Stimulated activated CD4-positive, alpha-beta T cell treated with anti-CD3 and anti-CD28 coated beads, TNF-alpha, amount 100 ng/mL, for 1 hour (primary cell): ENCODE measurements around the gene TLE6.
"Not testable (repeated sequence)": the region's sequence is repeated elsewhere in the genome, so short reads cannot be mapped to it uniquely, and the experiment has no call there.

Experiments
- DNase-seq, 3 donors: peaks; one replicate each; pipeline ENCODE4 v3.0.0-alpha.2; 2020; ENCODE audit warnings: low read depth in 3 of 3, low spot score in 1 of 3

Gene TLE6

DNA sequence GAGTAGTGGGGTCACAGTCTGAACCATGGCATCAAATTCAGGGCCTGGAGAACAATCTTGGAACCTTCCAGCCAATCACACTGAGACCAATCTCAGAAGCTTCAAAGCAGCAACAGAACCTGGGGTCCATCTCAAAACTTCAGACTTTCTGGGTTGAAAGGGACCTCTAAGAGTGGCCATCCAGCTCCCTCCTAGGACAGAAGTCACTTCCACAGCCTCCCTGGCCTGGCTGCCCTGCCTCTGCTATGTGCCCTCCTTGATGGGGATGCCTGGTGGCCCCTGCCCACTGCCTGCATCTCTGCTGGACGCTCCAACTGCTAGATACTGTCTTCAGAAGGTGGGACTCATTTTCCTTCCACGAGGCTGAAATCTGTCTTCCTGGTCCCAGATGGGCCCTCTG lies 49.9 kb downstream of the TLE6 start:
- no peak for DNase-seq

DNA sequence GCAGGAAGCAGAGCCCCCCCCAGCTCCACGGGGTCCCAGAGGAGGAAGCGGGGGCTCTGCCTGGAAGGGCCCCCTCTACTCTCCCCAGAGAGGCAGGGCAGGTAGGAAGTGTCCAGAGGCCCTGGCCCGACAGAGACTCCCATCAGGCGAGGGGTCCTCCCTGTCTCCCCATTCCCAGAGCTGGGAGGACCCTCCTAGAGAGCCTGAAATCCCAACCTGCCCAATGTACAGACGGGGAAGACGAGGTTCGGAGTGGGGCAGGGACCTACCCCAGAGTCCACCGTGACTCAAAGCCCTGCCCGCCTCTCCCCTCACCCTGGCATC lies 50.6 kb downstream of the TLE6 start:
- no peak for DNase-seq

DNA sequence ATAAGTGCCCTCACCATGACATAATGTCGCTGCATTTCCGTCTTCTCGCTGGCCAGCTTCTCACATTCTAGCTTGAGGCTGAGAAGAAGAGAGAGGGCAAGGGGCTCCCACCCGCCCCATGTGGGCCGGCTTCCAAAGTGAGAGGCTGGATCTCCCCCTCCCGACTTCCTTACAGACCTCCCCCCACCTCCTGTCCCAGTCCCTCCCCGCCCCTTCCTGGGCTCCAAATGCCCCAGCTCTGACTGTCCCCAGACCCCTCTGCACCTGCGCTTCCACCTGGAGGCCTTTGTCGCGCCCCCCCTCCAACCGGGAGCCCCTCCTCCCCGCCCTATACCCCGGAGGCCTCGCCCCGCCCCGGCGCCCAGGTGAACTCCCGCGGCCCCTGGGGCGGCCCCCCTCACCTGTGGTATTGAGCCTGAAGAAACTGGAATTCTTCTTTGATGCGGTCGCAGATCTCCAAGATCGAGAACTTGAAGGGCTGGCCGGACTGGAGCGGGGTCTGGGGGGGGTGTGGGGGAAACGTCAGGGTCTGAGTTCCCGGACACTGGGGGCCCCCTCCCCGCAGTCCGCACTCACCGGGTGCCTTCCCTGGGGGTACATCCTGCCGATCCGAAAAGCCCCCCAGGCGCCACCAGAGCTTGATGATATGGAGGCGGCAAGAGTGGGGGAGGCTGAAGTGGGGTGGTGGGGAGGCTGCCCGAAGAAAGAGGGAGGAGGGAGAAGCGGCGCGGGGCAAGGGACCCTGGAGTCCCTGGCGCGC lies 51.1 kb downstream of the TLE6 start:
- no peak for DNase-seq

DNA sequence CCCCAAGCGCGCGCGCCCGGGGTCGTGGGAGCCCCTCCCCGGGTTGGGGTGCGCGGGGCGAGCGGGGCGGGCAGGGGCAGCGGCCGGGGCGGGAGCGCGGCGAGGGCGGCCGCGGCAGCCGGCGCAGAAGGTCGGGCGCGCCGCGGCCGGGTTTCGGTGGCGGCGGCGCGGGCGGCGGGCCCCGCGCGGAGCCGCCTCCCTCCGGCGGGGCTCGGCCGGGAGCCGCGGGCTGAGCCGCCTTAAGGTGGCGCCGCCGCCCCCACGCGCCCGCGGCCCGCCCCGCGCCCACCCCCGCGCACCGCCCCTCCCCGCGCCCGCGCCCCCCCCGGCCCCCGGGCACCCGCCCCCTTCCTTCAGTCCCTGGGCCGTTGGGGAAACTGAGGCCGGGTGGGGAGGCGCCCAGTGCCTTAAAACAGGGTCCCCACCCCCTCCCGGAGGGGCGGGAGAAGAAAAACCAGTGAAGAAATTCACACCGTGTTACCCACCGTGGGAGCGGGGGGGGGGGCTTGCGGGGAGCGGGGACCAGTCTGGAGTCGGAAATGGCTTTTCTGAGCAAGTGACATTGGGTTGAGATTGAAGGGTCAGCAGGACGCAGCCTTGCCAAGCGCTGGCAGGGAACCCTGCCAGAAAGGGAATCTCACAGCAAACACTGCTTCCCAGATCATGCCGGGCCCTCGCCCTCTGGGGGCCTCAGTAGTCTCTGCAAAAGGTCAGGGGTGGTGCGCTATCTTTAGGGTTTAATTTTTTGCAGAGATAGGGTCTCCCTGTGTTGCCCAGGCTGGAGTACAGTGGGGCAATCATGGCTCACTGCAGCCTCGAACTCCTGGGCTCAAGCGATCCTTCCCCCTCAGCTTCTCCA lies 51.9 kb downstream of the TLE6 start, which contains the start of gene TLE2:
TLE2 (minus strand) TSS at position 216 of the 859 bp plus-strand sequence. CDS start 376 bp downstream, outside the sequence.
- DNase-seq = no peak

DNA sequence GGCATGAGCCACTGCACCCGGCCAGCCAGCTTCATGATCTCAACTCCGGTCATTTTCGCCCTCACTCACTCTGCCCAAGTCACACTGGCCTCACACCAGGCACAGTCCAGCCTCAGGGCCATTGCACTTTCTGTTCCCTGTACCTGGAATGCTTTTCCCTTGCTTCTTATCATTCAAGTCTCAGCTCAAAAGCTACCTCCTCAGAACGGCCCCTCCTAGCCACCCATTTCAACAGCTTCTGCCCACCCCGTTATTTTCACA lies 54.2 kb downstream of the TLE6 start:
- no peak for DNase-seq

DNA sequence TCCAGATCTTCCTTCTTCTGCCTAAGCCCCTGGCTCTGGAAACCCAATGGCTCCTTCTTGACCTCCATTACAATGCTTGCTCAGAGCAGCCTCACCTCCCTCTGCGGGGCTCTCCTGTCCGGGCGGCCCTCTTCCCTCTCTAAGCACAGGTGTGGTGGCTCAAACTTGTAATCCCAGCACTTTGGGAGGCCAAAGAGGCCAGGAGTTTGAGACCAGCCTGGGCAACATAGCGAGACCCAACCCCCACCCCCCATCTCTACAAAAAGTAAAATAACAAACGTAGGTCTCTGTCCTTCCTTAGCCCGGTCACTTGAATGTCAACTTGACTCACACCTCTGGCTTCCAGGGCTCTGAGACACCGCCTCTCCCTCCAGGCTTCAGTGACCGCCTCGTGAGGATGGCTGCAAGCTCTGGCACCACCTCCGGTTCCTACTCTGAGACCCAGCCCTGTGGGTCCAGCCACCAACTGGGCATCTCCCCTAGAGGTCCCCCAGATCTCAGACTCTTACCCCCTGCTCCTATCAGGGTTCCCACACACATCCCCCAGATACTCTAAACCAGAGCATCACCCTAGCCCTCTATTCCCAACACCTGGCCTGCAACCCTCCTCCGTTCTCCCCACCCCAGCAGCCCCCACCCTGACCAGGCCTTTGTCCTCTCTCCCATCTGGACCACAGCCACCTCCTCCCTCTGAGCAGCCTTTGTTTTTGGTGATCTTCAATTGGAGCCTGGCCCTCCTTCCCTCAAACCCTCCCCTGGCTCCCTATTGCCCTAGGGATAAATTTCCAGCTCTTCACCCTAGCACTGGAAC lies 56.4 kb downstream of the TLE6 start:
- DNase-seq = no peak

DNA sequence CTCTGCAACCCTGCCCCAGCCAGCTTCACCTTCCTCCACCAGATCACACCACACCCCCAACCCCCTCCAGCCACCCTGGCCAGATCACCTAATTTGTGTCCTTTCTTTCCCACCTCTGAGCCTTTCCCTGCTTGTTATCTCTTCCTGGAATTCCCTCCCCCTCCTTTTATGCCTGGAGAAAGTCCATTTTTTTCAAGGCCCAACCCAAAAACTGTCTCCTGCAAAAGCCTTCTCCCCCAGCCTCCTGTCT lies 57.0 kb downstream of the TLE6 start:
- DNase-seq = no peak

DNA sequence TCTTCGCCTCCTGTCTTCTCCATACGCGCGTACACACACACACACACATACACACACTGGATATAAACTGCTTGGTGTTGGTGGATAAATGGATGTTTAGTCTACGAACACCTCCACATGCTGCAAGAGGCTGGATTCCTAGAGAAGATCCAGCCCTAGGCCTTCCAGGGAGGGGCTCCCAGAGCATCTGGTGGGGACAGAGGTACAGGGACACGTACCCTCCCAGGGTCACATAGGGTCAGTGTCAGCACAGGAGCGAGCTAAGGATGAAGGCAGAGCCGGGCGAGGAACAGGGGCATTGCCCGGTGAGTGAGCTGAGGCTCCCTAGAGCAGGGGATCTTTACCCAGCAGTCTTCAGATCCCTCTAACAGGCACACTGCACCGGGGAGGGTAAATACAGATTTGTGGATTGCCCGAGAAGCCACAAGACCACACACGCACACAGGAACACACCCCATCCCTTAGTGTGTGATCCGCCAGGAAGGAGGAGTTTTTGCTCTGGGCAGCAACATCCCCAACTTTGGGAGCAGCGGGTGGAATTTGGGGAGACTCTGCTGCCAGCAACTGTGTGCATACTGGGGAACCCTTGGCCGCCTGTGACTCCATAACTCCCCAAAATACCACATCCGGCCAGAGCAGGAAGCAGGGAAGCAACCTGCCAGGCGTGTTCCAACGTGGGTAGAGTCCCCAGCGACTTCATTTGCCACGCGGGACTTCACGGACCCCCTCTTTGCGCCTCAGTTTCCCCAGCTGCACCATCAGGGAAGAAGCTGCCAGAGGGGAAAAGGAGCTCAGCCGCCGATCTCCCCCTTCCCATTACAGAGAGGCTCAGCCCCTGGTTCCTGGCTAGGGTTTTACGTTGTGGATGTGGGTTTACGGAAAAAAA lies 57.5 kb downstream of the TLE6 start:
- no peak for DNase-seq

DNA sequence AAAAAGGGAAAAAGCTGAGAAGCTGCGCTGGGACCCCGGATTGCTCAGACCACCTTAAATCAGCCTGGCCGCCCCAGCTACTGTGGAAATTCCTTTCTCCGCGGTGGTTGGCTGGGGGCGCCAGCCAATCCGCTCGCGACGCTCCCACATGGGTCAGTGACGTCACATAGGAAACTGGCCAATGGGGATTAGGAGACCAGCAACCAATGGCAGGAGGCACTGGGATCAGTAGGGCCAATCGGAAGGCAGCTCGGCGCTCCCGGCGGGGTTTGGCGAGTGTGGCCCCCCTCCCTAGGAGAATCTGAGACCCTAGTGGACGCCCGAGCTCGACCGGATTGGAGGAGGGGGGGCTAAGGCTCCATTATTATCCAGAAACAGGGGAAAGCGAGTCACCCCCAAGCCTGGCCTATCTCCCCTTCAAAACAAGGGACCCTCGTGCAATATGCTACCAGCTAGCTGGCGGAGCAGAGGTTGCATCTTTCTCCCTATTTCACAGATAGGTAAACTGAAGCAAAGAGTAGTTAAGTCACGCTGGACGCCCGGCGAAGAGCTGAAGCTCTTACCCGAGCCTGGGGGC lies 58.3 kb downstream of the TLE6 start:
- peak; percentile 81 to 88 (median 87) for DNase-seq

DNA sequence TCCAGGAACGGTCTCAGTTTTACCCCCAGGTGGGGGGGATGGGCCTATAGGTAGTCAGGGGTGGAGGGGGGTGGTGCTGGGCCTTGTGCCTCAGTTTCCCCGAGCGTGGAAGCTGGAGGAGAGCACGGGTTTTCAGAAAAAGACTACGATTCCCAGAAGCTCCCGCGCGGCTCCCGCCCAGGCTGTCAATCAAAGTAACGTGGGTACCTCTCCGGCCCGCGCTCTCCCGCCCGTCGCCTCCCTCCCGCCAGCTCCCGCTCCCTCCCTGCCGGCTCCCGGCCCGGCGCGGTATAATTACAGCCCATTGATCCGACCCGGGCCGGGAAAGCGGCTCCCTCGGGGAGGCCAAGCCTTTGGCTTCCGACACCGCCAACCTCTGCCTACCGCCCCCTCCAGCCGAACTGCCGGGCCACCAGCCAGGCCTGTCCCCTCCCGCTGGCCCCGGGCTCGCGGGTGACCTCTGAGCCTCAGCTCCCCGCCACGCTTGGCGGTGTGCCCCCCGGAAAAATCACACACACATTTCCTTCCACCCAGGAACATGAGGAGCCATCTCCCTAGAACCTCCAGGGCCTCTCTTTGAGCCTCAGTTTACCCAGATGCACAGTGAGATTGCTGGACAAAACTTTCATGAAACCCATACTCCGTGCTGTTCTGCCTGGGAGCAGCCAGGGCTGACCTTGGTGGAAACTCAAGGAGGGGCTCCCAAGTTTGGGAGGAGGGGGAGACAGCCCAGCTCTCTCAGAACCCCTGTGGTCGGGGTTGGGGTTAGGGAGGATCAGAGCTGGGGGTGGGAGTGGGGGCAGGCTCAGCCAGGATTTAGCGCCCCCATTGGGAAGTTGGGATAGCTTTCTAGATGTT lies 59.0 kb downstream of the TLE6 start:
- peak; percentile 50 to 57 (median 55) for DNase-seq

DNA sequence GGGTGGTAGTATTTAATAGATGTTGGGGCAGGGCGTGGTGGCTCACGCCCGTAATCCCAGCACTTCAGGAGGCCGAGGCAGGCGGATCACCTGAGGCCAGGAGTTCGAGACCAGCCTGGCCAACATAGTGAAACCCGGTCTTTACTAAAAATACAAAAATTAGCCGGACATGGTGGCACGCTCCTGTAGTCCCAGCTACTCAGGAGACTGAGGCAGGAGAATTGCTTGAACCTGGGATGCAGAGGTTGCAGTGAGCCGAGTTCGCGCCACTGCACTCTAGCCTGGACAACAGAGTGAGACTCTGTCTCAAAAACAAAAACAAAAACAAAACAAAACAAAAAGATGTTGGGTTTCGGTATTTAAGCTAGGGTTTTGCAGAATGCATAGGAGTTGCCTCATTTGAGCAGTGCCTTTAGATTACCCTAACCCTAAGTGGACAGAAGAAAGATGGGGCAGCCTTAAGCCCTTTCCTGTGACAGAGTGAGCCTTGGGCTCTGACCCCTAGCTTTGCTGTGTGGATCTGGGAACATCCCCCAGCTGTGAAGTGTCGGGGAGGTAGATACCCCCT lies 59.7 kb downstream of the TLE6 start:
- DNase-seq = not testable (repeated sequence)

DNA sequence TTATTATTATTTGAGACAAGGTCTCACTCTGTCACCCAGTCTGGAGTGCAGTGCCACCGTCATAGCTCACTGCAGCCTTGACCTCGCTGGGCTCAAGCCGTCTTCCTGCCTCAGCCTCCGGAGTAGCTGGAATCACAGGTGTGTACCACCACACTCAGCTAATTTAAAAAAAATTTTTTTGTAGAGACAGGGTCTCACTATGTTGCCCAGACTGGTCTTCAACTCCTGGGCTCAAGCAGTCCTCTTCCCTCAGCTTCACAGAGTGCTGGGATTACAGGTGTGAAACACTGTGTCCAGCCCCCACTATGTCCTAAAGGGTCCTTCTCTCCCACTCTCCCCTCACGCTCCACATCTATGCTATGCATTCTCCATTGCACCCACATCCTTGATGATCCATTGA lies 60.9 kb downstream of the TLE6 start:
- no peak for DNase-seq

DNA sequence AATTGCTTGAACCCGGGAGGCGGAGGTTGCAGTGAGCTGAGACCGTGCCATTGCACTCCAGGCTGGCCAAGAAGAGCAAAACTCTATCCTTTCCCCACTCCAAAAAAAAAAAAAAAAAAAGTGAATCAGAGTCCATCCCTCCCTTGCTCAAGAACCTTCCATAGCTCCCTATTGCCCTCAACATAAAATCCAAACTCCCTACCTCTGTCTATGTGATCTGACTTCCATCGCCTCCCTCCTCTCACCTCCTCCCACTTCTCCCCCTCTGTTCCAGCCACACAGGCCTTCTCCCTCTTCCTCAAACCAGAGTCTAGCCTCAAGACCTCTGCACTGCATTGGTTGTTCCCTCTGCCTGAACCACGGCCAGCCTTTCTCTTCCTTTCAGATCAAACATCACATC lies 61.8 kb downstream of the TLE6 start:
- no peak for DNase-seq

DNA sequence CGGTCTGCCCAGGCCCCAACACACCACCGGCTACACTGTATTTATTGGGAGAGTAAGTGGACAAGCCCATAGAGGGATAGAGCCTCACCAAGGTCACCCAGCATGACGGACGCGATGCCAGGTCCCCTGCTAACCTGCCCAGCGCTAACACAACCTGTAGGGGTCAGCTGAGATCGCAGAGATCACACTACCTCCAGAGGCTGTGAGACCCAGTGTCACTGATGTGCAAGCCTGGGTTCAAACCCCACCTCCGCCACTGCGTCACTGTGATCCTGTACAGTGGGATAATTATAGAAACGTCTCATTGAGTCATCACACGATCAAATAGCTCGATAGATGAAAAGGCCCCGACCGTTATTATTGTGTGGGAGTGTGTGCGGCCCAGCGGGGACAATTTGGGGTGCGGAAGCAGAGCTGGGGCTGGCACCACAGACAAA lies 62.3 kb downstream of the TLE6 start:
- no peak for DNase-seq

DNA sequence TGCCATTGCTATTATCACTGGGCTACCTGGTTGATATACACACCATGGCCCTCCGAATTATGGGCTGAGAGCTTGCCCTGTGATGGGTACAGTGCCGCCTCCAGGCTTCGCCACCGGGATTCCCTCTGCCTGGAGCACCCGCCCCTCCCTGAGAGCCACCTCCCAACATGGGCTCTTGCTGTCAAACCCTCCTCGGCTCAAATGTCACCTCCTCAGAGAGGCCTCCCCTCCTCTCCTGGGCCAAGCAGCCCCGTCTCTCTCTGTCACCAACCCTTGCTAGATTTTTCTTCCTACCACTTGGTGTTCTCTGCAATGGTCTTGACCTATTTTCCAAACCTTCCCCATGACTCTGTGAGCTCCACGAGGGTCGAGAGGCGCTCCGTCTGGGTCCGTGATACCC lies 64.0 kb downstream of the TLE6 start:
- no peak for DNase-seq

DNA sequence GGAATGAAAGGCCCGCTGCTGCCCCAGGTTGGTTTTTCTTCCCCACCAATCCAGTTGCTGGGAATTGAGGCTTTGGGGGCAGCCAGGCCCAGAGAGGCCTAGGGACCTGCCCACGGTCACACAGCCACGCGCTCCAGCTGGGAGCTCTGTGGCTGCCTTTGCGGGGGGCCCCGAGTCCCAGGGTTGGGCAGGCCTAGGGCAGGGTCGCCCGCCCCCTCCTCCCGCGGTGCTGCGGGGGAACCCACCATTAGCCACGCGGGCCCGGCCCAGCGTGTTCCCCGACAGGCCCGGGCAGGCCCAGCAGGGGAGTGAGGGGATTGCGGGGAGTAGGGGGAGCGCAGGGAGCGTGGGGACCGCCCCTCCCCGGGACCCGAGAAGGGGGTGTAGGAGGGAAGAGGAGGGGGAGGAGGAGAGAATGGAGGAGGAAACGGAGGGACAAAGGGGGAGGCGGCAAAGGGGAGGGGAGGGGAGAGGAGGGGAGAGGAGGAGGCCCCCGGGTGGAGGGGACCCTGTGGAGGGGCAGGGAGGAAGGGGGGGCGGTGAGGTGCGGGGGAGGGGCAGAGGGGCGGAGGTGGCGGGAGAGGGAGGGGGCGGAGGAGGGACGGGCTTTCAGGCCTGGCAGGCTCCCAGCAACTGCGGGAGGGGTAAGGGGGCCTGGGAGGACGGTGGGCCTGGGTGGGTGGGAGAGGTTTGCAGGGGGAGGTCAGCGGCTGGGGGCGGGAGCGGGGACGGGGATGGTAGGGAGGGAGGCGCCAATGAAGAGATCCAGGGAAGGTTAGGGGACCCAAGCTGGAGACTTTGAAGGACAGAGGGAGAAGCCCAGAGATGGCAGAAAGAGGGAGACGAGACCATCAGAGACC lies 64.6 kb downstream of the TLE6 start:
- no peak for DNase-seq

DNA sequence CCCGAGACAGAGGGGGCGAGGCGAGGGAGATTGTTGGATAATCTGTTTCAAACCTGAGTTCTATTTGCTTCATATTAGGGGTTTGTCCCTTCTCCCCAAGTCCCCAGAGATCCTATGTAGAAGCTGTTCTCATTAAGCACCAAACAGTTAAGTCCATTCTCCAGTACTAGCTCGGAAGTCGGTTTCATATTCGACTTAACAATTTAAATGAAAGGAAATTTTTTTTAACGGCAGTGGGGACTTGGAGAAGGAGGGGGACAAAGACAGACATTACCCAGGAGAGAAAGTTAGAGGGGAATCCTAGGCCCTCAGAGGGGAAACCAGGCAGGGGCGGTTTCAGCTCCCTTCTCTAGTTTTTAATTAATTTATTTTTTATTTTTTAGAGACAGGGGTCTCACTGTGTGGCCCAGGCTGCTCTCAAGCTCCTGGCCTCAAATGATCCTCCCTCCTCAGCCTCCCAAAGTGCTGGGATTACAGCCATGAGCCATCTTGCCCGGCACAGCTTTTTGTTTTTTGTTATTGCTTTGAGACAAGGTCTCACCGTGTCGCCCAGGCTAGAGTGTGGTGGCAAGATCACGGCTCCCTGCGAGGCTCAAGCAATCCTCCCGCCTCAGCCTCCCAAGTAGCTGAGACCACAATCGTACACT lies 65.4 kb downstream of the TLE6 start:
- no peak for DNase-seq
